GM19468 (cell line): ENCODE results near the gene IL36B.

ENCODE experiments used
- ATAC-seq: cut with Tn5 transposase; IDR thresholded peaks from one replicate; pipeline ENCODE4 v1.9.1; 2021; ENCODE audit warnings: mild to moderate bottlenecking, moderate library complexity, moderate number of reproducible peaks; ENCODE audit not compliant: unreplicated experiment; ENCODE audit errors: extremely low read depth

IL36B gene

GRCh38 chr2:113076954-113077669 lies 24.4 kb upstream of the IL36B start:
- no peak for ATAC-seq

GRCh38 chr2:113075600-113075999 lies 22.9 kb upstream of the IL36B start:
- no peak for ATAC-seq

- ATAC-seq, result no peak
Observed at GRCh38 chr2:113075030-113075429, 22.4 kb upstream of the IL36B start.

- no peak for ATAC-seq
Observed at GRCh38 chr2:113073325-113073834, 20.7 kb upstream of the IL36B start.

GRCh38 chr2:113072584-113072983 lies 19.9 kb upstream of the IL36B start:
- no peak for ATAC-seq

DNA sequence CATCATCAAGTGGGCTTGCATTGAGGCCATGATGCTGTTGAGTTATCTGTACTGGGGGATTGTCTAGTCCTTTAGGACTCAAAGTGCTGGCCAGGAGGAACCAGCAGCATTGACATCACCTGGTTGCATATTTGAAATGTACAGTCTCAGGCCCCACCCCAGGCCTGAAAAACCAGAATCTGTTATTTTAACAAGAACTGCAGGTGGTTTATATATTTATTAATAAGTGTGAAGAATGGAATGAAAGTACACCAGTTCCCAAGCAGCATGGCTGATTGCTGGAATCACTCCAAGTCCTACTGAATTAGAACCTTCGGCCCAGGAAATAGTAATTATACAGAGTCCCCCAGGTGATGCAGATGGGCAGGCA lies 17.9 kb upstream of the IL36B start:
- ATAC-seq, result no peak

DNA sequence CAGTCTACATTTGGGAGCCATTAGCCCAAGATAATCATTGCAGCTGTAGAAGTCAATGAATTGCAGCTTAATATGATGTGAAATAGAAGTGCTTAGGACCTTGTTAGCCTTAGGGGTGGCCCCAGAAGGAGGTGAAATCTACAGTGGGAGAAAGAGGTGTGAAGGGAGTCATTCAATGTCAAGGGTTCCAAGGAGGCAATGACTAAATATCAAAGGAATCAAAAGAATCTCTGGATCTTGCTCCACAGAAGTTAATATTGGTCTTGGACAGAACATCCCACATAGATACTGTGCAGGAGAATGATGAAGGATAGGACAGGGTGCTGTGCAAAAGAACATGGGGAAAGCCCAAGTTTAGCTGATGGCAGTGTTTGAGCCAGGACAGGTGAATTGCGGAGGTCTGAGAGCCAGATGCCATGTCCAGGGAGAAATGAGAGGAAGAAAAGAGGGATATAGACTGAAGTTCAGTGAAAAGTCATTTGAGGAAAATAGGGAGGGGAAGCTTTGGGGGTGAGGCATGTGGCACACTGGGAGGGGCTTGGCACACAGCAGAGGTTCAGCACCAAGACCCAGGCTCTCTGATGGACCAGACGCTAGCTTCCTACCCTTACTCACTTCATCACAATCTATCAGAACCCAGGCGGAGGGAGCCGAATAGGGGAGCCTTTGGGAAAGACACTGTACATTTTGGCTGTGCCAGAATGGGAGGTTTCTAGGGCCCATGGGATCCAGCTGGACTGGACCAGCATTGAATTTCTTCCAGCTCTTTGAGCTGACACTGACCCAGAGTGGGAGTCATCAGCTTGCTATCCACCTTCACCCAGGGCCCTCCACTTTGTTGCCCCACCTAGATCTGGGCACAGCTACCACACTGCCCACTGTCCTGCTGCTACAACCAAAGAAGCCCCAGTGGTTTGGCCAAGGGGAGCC lies 17.3 kb upstream of the IL36B start:
- ATAC-seq, result no peak

GRCh38 chr2:113068706-113069485 lies 16.2 kb upstream of the IL36B start:
- ATAC-seq, result no peak

- ATAC-seq, result no peak
Observed at GRCh38 chr2:113068249-113068648, 15.6 kb upstream of the IL36B start.

- no peak for ATAC-seq
Observed at GRCh38 chr2:113067681-113068080, 15.0 kb upstream of the IL36B start, which contains the start of gene IL1F10. IL1F10 (plus strand) TSS chr2:113067970; CDS start chr2:113072739, 4,769 bp downstream.

- ATAC-seq, result no peak
Observed at GRCh38 chr2:113064898-113065297, 12.2 kb upstream of the IL36B start.

DNA sequence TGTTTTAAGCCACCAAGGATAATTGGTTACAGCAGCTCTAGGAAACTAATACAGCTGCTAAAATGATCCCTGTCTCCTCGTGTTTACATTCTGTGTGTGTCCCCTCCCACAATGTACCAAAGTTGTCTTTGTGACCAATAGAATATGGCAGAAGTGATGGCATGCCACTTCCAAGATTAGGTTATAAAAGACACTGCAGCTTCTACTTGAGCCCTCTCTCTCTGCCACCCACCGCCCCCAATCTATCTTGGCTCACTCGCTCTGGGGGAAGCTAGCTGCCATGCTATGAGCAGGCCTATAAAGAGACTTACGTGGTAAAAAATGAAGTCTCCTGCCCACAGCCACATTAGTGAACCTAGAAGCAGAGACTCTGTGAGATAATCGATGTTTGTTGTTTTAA lies 11.6 kb upstream of the IL36B start:
- no peak for ATAC-seq

- no peak for ATAC-seq
Observed at GRCh38 chr2:113061896-113062770, 9.5 kb upstream of the IL36B start.

GRCh38 chr2:113061241-113061640 lies 8.6 kb upstream of the IL36B start:
- ATAC-seq, result no peak

DNA sequence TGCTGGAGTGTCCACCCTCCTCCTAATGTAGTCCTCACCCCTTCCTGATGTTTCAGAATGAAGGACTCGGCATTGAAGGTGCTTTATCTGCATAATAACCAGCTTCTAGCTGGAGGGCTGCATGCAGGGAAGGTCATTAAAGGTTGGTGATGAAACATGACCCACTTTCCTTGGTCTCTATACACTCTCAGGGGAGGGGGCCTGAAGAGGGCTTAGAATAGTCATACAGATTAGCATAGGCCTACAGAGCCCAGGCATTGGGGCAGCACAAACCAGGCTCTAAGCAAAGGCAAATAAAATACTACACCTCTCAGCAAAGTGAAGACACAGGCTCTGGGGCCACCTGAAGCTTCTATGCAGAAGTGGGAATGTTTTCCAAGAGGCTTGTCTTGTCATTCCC lies 8.1 kb upstream of the IL36B start:
- no peak for ATAC-seq

DNA sequence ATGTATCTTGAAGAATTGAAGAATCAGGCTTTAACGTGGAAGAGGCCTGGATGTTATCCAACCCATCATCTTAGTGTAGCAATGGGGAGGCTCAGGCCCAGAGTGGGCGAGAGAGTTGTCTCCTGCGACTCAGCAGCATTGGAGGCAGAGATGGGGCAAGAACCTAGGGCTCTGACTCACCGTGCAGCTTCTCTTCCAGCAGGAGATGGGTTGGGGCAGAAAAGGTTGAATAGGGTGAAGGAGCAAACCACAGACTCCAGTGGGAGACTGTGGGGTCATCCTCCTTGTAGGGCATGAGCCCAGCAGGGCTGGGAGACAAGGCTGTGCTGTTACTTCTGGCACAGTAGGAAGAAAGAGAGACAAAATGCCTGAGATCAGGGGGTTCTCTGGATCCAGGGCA lies 7.7 kb upstream of the IL36B start:
- ATAC-seq, result no peak

GRCh38 chr2:113058998-113059960 lies 6.6 kb upstream of the IL36B start, which contains the start of gene IL36RN:
IL36RN (plus strand) TSS chr2:113059198; CDS start chr2:113059439, 241 bp downstream.
- no peak for ATAC-seq

- ATAC-seq, result no peak
Observed at GRCh38 chr2:113058411-113058994, 5.8 kb upstream of the IL36B start.
